GM18511 (cell line): ENCODE data around the gene UBAC2.
"Not testable (repeated sequence)": the region's sequence is repeated elsewhere in the genome, so short reads cannot be mapped to it uniquely, and the experiment has no call there.

Experiments
- ATAC-seq: cut with Tn5 transposase; IDR thresholded peaks from one replicate; pipeline ENCODE4 v1.9.1; 2021; ENCODE audit warnings: mild to moderate bottlenecking, moderate library complexity; ENCODE audit not compliant: unreplicated experiment

Gene UBAC2

GRCh38 chr13:99407906-99408702 is 207.4 kb downstream of the UBAC2 start:
- ATAC-seq = no peak

- no peak for ATAC-seq
Measured at GRCh38 chr13:99408703-99409000, 208.0 kb downstream of the UBAC2 start.

DNA sequence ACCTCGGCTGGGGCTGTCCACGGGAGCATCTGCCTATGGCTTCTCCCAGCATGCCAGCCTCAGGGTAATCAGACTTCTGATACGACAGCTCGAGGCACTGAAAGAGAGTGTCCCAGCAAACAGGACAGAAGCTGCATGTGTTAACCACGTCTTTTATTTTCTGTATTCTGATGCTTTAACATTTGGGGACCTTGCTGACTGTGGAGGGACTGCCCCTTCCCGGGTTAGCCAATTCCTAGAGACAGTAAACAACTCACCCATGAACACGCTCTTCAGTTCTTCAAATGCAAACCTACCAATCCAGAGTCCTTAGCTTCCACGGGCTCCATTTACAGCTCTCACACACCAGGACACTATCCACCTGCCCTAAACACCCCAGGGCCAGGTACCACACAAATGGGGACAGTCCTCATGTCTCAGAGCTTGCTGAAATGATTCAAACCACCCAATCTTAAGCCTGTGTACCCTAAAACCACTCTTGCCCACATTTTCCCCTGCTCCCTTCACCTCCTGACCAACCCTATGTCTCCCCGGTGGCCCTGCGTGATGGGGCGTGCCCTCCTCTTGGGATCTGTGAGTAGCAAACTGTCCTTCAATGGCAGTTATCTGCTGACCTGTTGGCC is 208.9 kb downstream of the UBAC2 start:
- ATAC-seq = not testable (repeated sequence)

- ATAC-seq = peak; percentile 65
Measured at GRCh38 chr13:99410646-99411475, 210.2 kb downstream of the UBAC2 start.

GRCh38 chr13:99412856-99413255 is 212.2 kb downstream of the UBAC2 start:
- no peak for ATAC-seq

GRCh38 chr13:99414048-99414995 is 213.7 kb downstream of the UBAC2 start:
- no peak for ATAC-seq

DNA sequence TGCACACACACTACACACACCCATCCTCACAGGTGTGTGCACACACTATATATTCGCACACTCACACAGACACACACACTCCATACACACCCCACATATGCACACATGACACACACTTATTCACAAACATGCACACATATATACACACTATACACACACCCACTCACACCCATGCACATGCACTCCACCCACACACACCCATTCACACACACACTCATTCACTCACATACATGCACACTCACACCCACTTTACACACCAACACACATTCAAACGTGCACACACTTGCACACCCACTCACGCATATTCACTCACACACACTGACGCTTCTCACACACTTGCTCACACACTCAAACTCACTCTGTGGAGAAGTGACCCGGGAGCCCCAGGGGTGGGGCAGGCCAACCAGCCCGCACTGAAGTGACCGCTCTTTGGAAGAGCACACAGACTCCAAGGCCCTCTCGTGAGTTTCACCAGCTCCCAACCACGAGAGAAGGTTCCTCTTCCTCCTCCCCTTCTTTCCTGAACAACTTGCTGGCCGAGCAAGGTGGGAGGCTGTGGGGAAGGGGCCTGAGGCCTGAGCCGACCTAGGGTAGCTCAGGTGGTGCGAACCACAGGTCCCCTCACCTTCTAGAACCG is 214.5 kb downstream of the UBAC2 start:
- no peak for ATAC-seq

DNA sequence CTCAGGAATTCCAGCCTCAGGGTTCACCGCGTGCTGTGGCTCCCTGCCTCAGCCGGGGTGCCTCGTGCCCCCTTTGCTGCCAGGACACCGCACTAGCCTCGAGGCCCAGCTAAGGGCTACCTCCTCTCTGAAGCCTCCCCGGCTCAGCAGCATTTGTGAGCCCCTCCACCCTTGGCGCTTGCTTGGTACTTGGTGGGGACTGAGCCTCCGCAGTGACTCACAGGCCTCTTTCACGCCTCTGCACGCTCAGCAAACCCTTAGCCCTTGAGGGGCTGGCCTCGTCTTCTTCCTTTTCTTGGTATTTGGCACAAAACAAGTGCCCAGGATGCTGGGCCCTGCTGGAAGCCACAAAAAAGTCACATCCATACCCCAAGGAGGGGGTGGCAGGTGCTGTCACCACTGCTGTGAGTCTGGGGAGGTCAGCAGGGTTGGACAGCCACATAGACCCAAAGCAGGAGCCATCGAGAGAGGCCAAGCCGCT is 215.2 kb downstream of the UBAC2 start:
- ATAC-seq = no peak

DNA sequence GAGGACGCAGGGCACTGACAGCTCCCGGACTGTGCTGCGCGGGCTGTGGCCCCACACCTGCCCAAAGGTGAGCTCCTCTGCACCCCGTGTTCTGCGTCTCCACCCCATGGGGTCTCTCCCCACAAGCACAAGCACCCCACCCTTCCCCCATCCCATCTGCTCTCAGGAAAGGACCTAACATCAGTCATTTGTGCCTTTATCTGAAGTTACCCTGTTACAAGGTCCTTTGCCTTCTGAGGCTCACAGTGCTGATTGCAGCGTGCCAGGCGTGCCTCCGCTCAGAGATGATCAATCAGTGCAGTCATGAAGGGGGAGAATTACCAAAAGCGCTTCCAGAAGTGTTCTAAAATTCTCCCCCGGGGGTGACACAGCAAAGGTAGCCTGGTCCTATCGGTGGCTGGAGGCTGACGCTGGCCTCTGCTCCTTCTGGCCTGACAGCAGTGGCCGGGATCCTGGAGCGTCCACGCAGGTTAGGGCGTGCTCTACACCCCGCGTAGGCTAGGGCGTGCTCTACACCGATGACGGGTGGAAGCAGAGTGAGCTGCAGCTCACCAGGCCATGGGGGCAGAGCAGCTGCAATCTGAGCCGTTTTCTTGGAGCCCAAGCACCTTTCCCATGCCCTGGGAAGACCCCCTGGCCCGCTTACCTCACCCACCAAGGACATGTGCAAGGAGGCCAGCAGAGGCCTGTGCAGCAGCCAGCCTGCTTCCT is 215.9 kb downstream of the UBAC2 start:
- ATAC-seq = no peak

DNA sequence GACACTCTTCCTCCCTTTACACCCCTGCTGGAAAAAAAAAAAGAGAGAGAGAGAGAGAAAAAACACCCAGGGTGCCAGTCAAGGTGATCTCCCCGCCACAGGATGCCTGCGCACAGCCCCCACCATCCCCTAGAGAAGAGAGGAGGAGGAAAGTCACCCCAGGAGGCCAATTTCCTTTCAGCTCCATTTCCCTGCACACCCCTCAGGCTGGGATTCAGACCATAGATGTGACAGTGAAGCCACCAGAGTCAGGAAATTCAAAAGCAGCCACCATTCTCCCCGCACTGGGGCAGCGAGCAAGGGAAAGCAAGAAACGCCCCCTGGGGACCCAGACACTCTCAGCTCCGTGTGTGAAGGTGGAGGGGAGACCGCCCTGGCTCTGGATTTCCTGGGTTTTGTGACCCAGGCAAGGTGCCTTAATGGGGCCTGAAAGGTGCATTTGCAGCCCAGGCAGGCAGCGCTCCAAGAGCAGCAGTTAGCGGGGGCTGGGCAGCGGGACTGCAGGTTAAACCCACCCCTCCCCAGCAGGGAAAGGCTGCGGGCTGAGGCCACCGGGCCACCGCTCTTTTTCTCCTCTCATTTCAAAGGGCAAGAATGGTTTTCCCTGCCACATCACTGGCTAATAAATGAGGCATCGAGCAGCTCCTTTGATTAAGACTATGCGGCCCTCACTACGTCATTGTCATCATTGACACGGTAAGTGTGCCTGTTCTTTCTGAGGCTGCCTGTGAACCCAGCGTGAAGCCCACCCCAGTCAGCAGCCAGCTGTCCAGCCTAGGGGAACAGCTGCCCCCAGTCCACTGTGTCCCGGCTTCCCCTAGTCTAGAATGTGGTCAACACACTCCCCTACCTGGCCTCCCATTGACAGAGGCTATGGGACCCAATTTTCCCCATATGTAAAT is 216.8 kb downstream of the UBAC2 start:
- ATAC-seq = no peak

- ATAC-seq = no peak
Measured at GRCh38 chr13:99418103-99418842, 217.6 kb downstream of the UBAC2 start.

DNA sequence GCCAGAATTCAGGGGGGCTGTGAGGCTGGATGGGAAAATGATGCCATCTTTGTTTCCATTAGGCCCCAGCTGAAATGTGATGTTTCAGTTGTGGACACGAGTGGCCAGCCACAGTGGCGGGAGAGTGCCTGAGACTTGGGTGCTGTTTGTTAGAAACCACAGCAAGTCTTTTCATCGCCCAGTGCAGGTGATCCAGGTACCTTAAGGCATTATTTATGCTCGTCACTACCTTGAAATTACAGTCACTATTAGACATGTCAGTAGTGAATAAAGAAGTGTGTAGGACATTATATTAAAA is 218.1 kb downstream of the UBAC2 start:
- no peak for ATAC-seq

DNA sequence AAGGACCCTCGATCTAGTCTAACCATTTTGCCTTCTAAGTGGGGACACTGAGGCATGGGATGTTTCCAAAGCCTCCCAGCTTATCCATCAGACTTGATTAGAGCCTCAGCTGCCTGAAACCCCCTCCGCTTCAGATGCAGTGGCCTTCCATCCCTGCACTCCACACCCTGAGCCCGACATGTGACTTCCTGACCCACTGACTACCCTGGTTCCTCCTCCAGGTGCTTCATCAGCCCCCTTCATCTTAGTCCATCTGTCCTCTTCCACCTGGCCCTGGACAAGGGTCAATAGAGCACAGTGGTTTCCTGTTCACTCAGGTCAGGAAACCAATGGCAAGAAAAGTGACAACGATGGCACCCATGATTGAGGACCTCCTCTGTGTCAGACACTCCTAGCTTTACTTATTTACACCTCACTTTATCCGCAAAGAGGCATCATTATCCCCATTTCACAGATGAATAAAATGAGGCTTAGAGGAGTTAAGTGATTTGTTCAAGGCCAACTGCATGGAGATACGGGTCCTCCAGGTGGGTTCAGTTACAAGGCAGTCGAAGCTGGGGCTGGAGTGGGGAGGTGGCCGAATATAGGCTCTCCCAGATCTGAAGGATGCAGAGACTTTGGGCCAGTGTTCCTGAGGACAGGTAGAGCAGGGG is 219.1 kb downstream of the UBAC2 start:
- ATAC-seq = no peak

GRCh38 chr13:99421271-99421670 is 220.6 kb downstream of the UBAC2 start:
- ATAC-seq = no peak

GRCh38 chr13:99421758-99422585 is 221.3 kb downstream of the UBAC2 start:
- no peak for ATAC-seq

DNA sequence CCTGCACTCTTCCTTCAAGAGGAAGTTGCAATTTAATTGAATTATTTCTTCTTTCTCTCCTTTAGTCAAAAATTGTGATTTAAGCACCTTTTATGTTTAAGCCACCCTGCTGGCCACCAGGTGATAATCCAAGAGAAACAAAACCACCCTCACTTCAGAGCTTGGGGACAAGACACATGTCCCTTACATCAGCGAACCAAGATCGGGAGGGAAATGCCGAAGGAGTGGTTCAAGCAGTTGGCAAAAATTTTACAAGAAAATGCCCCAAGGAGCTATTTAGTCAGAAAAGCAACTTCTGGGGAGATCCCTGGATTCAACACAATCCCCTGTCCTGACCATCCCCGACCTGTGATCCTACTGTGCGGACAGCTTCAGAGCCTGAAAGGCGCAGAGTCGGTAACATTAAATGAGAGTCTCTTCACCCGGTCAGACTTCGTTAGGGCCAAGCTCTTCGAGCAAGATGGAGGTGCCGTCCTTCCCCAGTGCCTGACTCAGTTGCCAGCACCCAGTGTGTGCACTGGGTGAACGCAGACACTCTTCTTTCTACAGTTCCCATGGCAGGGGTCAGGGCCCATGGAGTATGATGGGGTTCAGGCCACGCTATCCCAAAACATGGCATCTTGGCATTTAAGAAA is 222.0 kb downstream of the UBAC2 start:
- ATAC-seq = no peak
